DMS79 treated with DMSO at 0.1 percent for 48 hours (cell line): ENCODE results near the gene TICAM1.
A peak's percentile ranks its signal among the peaks of the same experiment; 100 is the strongest.
"Not testable (repeated sequence)": the region's sequence is repeated elsewhere in the genome, so short reads cannot be mapped to it uniquely, and the experiment has no call there.

ENCODE experiments used
- DNase-seq: peaks from one replicate; lab custom pipeline; 2025; lab: John Stamatoyannopoulos, UW

TICAM1 gene

DNA sequence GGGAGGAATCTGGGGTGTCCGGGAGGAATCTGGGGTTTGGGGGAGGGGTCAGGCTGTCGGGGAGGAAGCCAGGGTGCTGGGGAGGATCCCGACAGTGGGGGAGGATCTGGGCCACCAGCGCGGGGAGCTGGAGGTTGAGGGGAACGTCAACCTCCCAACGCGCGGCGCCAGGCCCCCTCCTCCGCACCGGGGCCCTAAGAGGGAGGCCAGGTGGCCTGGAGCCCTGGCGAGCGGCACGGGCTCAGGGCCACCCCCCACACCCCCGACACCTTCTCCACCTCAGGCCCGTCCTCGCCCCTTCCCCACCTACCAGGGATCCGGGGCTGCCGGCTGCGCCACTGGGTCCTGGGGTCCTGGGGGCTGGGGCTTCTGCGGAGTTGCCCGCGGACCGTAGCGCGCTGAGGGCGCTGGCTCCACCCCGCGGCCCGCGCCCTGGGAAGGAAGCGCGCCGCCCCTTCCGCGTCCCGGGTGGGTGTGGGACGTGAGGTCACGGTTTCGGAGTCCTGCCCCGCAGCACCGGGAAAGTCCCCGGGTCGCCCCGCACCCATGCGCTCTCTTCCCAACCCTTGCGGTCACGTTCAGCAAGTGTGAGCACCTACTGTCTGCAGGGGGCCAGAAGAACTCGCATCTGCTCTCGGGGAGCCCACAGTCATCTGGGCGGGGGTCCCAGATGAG, at the start of gene TICAM1:
TSS of gene TICAM1 (minus strand) at position 409 of the 675 bp plus-strand sequence. CDS start 13,335 bp downstream, outside the sequence.
- DNase-seq = peak; percentile 16

DNA sequence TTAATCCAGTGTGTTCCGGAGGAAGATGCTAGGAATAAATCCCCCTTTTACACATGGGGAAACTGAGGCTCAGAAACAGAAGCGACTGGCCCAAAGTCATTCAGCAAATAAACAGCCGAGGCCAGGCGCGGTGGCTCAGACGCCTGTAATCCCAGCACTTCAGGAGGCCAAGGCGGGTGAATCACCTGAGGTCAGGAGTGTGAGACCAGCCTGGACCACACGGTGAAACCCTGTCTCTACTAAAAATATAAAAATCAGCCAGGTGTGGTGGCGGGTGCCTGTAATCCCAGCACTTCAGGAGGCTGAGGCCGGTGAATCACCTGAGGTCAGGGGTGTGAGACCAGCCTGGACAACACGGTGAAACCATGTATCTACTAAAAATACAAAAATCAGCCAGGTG, 47.5 kb upstream of the TICAM1 start:
- no peak for DNase-seq

DNA sequence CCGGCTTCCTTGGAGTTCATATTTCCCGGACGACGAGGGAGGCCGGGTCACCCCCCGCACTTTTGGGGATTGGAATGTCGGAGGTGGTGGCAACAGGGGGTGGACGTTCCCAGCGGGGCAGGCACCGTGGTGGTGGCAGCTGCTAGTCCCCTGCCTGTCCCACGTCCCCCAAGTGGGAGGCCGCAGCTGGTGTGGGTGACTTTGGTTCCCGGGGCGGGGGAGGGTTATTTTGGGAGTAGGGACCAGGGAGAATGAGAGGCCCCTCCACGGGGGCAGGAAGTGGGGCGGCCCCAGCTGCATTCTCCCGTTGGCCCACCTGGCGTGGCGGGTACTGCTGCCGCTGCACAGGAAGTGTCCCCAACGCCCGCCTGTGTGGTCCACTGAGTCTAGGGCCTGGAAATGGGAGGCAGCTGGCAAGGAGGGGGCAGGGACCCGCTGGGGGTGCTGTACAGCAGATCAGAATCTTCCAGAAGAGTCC, 47.0 kb upstream of the TICAM1 start:
- DNase-seq = no peak

DNA sequence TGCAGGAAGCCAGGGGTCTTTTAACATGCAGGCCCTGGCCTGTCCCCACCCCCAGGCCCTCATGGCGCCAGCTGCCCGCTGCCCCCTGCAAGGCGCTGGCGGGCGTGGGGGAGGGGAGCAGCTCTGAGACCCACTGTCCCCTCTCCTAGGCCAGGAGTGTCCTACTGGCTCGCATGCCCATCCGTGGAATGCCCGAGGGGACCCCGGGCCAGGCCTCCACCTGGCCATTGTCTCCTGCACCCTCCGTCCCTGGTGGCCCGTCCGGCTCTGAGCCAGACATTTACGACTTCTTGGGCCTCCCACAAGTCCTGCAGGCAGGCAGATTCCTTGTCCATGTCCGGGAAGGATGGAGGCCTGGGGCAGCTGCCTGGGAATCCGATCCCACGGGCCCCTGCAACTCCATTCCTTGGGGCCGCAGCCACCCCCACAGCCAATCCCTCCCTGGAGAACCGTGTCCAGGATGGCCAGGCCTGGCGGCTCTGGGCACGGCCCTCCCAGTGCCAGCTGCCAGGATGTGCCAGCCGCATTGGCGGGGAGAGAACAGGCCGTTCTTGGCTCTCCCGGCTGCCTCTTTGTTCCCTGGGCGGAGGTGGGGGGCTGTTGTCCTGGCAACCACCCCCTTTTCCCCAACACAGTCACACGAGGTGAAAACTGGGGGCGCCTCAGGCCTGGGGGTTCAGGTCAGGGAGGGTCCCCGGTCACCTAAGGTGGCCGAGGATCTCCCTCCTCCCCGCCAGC, 46.4 kb upstream of the TICAM1 start:
- no peak for DNase-seq

DNA sequence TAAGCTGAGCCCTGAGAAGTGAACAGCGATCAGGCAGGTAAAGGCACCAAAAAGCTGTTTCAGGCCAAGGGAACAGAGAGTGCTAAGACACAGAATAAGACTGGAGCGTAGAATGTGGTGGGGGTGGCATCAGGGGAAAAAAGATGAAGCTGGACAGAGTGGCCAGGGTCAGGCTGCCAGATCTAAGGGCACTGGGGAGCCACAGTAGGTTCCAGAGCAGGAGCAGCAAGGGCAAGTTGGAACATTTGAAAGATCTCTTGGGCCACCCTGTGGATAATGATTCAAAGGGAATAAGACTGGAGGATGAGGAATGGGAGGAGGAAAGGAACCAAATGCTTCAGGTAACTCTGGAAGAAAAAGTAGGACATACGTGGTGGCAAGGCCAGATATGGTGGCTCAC, 42.4 kb upstream of the TICAM1 start:
- no peak for DNase-seq

DNA sequence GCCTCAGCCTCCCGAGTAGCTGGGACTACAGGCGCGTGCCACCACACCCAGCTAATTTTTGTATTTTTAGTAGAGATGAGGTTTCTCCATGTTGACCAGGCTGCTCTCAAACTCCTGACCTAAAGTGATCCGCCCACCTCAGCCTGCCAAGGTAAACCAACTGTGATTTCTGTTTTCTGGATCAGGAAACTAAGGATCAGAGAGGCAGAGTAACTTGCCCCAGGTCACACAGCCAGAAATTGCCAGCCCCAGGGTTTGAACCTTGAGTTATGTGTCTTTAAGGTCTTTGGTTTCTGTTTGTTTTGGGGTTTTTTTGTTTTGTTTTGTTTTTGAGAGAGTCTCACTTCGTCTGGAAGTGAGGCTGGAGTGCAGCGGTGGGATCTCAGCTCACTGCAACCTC, 40.2 kb upstream of the TICAM1 start:
- no peak for DNase-seq

DNA sequence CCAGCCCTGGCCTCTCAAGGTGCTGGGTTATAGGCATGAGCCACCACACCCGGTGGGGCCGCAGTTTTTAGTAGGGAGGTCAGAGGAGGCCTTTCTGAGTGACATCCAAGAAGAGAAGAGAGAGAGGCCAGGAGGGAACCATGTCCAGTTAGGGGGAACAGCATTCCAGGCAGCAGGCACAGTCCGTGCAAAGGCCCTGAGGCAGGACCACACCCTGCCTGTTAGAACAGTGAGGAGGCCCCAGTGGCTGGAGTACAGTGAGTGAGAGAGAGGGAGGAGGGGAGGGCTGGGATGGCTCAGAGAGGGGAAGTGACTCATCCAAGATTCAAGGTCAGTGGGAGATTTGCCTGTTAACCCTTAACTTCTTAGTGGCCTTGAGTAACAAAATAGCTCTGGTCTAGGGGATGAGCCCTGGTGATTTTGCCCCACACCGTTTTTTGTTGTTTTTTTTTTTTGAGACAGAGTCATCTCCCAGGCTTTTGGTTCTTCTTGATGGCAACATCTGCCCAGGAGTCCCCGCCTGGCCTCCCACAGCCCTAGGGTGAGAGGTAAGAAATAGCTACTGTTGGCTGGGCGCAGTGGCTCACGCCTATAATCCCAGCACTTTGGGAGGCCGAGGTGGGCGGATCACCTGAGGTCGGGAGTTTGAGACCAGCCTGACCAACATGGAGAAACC, 38.7 kb upstream of the TICAM1 start:
- DNase-seq = no peak

DNA sequence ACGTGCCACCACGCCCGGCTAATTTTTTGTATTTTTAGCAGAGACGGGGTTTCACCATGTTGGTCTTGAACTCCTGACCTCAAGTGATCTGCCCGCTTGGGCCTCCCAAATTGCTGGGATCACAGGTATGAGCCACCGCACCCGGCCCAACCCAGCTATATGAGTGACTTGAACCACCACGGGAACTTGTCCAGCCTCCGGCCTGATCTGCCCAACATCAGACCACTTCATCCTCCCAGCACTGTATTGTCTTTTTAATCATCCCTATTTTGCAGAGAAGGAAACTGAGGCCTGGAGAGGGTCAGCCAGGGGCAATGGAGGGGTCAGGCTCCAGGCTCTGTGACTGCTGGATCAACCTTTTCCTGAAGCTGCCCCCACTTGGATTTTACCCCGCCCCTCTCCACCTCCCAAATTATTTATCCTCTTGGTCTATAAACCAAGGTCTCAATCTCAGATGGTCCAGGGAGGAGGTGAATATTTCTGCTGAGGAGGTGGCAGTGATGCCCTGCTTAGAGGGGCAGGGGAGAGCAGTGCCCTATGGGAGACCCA, 36.8 kb upstream of the TICAM1 start:
- no peak for DNase-seq

DNA sequence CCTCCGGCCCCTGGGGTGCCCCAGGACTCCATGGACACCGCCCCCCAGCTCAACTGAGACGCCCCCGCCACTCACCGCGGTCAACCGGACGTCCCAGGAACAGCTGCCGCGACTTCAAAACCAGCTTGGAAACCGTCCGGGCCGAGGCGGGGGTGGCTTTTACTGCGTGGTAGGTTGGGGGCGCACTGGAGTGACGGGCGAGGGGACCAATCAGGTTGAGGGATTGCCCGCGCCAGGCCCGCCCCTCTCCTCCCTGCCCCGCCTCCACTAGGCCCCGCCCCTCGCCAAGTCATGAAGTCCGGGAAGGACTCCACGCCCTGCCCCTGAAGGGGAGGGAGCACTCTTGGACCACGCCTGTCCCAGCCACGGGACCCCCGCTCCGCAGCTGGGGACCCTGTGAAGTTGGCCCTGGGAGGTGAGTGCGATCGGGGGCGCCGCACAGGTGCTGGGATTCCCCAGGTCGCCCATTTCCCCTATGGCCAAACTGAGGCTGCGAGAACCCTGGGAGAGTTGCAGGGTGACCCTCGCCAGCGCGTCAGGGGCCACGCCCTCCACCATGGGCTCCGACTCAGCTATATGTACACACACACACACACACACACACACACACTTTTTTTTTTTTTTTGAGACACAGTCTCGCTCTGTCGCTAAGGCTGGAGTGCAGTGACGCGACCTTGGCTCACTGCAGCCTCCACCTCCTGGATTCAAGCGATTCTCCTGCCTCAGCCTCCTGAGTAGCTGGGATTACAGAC, 36.2 kb upstream of the TICAM1 start, which contains the start of gene PLIN3:
TSS of gene PLIN3 (minus strand) at position 134 of the 752 bp plus-strand sequence. CDS start 6,273 bp downstream, outside the sequence.
- peak; percentile 65 for DNase-seq

DNA sequence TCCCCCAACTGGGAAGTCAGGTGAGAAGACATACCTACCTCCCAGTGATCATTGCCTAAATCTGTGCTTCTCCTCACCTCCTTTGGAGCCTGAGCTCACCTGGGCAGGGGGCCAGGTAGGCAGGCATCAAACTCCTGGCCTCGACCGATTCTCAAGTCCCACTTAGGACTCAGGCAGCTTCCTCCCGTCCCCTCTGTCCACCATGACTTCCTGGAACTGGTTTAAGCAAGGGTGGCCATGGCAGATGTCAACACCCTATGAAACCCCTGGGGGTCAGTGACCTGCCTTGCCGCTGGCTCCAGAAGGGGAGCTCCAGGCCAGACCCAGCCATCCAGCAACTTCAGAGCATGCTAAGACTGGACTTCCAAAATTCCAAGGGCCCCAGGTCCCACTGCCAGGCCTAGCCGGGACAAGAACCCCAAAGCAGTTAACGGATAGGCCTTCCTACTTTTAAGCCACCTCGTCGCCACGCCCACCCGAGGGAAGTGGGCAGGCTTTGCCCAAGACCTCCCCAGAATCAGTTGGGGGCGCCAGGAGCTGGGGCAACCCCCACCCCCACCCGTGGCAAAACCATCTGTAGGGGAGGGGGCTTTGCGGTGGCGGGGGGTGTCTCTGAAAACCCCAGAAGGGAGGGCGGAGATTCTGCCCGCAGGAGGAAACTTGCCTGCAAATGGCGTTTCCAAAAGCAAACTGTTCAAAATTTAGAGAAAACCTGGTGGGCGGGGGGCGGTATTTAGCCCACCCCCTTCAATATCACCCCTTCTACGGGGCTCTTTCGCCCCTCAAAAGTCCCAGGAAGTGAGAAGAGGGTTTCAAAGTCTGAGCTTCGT, 35.3 kb upstream of the TICAM1 start:
- DNase-seq = no peak

DNA sequence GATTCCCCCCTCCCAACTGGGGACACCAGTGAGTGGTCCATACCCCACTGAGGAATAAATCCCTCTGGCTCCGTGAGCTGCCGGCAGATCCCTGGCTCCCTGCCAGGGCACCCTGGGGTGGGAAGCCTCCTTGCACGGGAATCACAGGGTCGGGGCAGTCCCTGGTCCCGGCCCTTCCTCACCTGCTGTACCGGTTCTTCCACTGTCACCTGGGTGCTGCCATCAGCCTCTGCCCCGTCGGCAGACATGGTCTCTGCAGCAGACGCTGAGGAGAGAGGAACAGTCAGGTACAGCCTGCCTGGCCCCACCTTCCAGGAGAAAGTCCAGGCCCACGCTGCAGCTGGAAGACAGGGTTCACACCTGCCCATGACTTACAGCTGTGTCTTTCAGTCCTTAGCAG, 29.6 kb upstream of the TICAM1 start:
- peak; percentile 70 for DNase-seq

DNA sequence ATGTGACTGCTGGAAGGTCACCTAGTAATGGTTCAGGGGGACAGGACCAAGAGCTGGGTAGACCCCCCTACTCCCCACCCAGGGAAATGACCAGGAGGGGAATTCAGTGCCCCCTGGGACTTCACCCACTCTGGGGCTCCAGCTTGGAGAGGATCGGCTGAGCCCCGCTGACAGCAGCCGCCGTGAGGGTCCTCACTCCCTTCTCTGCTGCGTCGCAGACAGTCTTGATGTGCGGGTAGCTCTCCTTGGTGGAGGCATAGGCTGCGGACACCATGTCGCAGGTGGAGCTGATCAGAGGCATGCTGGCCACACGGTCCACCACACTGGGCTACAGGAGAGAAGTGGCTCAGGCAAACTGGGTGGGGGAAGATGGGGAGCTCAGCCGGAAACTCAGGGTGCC, 28.2 kb upstream of the TICAM1 start:
- no peak for DNase-seq

DNA sequence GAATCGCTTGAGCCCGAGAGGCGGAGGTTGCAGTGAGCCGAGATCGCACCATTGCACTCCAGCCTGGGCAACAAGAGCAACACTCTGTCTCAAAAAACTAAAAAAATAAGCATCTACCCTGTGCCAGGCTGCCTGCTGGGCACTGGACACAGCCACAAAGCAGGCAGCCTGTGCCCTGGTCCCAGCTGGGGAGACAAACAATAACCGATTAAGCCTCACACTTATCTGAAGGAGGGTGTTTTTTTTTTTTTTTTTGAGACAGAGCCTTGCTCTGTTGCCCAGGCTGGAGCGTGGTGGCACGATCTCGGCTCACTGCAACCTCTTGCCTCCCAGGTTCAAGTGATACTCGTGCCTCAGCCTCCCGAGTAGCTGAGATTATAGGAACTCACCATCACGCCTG, 25.0 kb upstream of the TICAM1 start:
- DNase-seq = not testable (repeated sequence)

DNA sequence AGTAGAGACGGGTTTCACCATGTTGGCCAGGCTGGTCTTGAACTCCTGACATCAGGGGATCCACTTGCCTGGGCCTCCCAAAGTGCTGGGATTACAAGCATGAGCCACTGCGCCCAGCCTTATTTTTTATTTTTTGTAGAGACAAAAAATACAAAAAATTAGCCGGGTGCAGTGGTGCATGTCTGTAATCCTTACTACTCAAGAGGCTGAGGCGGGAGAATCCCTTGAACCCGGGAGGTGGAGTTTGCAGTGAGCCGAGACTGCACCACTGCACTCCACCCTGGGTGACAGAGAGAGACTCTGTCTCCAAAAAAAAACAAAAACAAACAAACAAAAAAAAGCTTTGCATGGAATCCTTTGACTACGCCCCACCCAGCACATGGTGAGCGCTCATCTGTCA, 22.0 kb upstream of the TICAM1 start:
- DNase-seq = not testable (repeated sequence)

DNA sequence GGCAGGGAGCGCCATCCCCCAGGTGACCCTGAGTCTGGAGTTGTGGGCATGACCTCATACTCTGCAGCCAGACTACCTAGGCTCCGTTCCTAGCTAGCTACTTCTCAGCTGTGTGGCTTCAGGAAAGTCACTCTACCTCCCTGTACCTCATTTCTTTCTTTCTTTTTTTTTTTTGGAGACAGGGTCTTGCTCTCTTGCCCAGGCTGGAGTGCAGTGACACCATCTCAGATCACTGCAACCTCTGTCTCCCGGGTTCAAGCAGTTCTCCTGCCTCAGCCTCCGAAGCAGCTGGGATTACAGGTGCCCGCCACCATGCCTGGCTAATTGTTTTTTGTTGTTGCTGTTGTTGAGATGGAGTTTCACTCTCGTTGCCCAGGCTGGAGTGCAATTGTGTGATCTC, 21.0 kb upstream of the TICAM1 start:
- no peak for DNase-seq

DNA sequence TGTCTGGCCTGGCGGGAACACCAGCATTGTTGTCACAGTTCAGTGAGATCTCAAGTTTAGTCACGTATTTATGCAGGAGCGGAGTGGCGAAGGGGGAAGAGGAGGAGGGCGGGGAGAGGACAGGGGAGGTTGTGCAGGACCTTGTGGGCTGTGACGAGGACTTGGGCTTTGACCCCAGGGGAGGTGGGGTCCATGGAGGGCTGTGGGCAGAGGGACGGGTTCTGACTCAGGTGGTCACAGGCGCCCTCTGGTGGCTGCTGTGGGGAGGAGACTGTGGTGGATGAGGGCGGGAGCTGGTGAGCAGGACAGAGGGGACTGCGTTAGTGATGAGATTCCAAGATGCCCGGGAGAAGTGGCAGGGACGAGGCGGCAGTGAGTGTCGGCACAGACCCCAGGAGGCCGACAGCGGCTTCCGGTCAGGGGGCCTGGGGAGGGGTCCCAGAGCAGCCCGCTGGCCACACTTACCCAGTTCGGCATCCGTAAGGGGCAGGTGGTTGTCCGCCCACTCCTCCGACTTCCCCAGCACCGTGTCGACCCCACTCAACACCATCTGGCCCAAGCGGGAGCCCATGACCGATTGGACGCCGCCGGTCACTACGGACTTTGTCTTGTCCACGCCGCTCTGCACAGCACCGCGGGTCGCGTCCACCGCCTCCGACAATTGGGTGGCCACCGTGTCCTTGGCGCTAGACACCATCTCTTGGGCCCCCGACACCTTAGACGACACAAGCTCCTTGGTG, 20.2 kb upstream of the TICAM1 start:
- peak; percentile 72 for DNase-seq

DNA sequence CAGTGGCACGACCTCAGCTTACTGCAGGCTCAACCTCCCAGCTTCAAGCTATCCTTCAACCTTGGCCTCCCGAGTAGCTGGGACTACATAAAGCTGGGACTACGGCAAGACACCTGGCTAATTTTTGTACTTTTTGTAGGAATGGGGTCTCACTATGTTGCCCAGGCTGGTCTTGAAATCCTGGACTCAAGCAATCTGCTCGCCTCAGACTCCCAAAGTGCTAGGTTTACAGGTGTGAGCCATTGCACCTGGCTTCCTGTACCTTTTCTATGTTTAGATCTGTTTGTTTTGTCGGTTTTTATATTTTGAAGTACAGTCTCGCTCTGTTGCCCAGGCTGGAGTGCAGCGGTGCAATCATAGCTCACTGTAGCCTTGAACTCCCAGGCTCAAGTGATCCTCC, 17.5 kb upstream of the TICAM1 start:
- no peak for DNase-seq

DNA sequence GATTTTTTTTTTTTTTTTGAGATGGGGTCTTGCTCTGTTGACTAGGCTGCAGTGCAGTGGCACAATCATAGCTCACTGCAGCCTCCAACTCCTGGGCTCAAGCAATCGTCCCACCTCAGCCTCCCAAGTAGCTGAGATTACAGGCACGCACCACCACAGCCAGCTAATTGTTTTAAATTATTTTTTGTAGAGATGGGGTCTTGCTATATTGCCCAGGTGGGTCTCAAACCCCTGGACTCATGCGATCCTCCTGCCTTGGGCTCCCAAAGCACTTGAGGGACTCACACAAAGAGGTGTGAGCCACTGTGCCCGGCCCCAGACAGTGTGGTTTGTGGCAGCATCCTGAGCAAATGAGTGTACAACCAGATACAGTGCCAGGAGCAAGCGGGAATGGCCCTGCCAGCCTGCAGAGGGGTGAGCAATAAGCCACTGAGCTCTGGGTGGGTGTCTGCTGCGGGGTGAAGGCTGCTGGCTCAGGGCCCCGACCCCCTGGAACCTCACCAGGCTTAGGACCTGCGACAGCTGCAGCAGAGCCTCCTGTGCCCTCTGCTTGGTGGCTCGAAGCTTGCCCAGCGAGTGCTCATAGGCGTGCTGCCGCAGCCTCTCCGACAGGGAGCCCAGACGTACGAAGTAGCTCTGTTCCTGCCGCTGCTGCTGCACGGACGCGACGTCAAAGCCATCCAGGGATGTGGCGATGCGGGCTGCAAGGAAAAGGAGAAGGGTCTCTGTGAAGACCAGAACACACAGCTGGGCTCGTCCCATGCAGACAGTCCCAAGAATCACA, 15.9 kb upstream of the TICAM1 start:
- no peak for DNase-seq

DNA sequence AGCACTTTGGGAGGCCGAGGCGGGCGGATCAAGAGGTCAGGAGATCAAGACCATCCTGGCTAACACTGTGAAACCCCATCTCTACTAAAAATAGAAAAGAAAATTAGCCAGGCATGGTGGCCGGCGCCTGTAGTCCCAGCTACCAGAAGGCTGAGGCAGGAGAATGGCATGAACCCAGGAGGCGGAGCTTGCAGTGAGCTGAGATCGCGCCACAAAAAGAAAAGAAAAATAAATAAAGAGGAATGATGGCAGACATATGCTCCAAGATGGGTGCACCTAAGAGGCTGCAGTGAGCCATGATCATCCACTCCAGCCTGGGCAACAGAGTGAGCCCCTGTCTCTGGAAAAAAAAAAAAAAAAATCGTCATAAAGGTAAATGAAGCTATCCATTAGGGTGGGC, 14.5 kb upstream of the TICAM1 start:
- not testable (repeated sequence) for DNase-seq
